ENCODE results near the gene BCL2A1.
A peak's percentile ranks its signal among the peaks of the same experiment; 100 is the strongest.

BCL2A1 gene

DNA sequence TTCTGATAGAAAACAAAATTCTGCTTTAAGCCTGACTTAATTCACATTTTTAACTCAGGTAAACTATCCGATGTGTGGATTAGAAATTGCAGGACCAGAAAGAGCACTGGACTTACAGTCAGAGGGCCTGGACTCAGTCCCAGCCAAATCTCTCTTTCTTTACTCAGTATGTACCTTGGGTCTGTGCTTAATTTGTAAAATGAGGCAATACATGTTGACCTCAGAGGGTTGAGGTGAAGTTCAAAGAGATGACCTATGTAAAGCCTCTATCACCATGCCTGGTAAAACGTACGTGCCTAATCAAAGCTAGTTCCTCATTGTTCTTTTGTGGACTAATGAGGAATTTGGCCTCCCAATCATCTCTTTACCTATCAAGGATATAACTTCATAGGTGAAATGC is 1.9 kb upstream of the BCL2A1 start:
- no peak overlapping the region for H3K27ac ChIP-seq (ENCODE audit: poor library complexity, severe bottlenecking)
- TF ChIP-seq, protein P1, sequence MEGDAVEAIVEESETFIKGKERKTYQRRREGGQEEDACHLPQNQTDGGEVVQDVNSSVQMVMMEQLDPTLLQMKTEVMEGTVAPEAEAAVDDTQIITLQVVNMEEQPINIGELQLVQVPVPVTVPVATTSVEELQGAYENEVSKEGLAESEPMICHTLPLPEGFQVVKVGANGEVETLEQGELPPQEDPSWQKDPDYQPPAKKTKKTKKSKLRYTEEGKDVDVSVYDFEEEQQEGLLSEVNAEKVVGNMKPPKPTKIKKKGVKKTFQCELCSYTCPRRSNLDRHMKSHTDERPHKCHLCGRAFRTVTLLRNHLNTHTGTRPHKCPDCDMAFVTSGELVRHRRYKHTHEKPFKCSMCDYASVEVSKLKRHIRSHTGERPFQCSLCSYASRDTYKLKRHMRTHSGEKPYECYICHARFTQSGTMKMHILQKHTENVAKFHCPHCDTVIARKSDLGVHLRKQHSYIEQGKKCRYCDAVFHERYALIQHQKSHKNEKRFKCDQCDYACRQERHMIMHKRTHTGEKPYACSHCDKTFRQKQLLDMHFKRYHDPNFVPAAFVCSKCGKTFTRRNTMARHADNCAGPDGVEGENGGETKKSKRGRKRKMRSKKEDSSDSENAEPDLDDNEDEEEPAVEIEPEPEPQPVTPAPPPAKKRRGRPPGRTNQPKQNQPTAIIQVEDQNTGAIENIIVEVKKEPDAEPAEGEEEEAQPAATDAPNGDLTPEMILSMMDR (IDR thresholded peaks at IDR 0.05; ENCODE audit: poor library complexity, severe bottlenecking) = no peak
- H3K4me3 ChIP-seq (ENCODE audit: severe bottlenecking) = no peak overlapping the region
- no peaks in the 10 kb centered on the region for H3K36me3 ChIP-seq (ENCODE audit: low read depth)
- ATAC-seq (ENCODE audit: low read depth) (no peak), DNase-seq (ENCODE audit: low spot score) (no peak)
- H3K27me3 ChIP-seq (ENCODE audit: insufficient read depth, poor library complexity, severe bottlenecking) = no peaks in the 10 kb centered on the region
- peaks cover 8% of the 10 kb centered on the region for H3K4me1 ChIP-seq (ENCODE audit: insufficient read depth, poor library complexity, severe bottlenecking)
- no peaks in the 10 kb centered on the region for H3K9me3 ChIP-seq (ENCODE audit: severe bottlenecking)

DNA sequence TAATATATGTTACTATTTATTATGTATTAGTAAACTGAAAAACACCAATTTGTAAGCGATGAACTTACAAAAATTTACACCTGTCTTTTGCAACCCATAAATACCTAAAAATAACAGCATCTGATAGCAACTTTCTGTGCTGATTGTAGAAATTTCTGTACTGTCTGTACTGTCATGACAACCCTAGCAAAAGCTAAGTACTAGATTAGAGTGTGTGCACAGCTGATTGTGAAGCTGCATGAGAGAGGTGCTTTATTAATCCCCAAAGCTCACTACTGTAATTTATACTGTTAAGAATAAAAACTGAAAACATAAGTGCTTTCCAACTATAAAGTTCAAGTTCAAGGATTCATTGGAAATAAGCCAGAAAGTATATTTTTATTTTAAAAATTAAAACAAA is 815 bp downstream of the BCL2A1 start:
- no peak overlapping the region for H3K4me3 ChIP-seq (ENCODE audit: severe bottlenecking)
- no peaks in the 10 kb centered on the region for H3K9me3 ChIP-seq (ENCODE audit: severe bottlenecking)
- TF ChIP-seq, protein P1 (IDR thresholded peaks at IDR 0.05; ENCODE audit: poor library complexity, severe bottlenecking) = no peak
- peaks cover 8% of the 10 kb centered on the region for H3K4me1 ChIP-seq (ENCODE audit: insufficient read depth, poor library complexity, severe bottlenecking)
- no peaks in the 10 kb centered on the region for H3K27me3 ChIP-seq (ENCODE audit: insufficient read depth, poor library complexity, severe bottlenecking)
- H3K27ac ChIP-seq (ENCODE audit: poor library complexity, severe bottlenecking) = peak overlapping the region; percentile 52
- DNase-seq (ENCODE audit: low spot score) (no peak), ATAC-seq (ENCODE audit: low read depth) (no peak)
- no peaks in the 10 kb centered on the region for H3K36me3 ChIP-seq (ENCODE audit: low read depth)

DNA sequence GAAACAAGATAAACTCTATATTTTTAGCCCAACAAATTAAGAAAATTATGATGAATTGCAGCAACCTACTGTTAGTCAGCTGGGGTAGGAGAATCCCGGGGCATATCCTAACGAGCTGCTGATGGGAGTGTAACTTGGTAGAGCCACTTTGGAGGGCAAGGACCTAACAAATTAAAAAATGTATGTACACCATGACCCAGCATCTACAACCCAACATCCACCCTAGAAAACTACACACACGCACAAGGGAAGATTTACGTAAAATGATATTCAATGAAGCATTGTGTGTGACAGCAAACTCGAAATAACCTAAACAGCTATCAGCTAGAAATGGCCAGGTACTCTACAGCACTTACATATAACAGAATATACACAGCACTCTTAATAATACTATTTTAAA is 1.9 kb downstream of the BCL2A1 start:
- Histone ChIP-seq H3K27ac (ENCODE audit: poor library complexity, severe bottlenecking) (no peak overlapping the region), H3K36me3 (ENCODE audit: low read depth) (no peaks in the 10 kb centered on the region), H3K27me3 (ENCODE audit: insufficient read depth, poor library complexity, severe bottlenecking) (no peaks in the 10 kb centered on the region), H3K9me3 (ENCODE audit: severe bottlenecking) (no peaks in the 10 kb centered on the region), H3K4me1 (ENCODE audit: insufficient read depth, poor library complexity, severe bottlenecking) (peaks cover 8% of the 10 kb centered on the region), H3K4me3 (ENCODE audit: severe bottlenecking) (no peak overlapping the region)
- no peak for DNase-seq (ENCODE audit: low spot score)
- ATAC-seq (ENCODE audit: low read depth) = no peak
- TF ChIP-seq, protein P1 (IDR thresholded peaks at IDR 0.05; ENCODE audit: poor library complexity, severe bottlenecking) = no peak

DNA sequence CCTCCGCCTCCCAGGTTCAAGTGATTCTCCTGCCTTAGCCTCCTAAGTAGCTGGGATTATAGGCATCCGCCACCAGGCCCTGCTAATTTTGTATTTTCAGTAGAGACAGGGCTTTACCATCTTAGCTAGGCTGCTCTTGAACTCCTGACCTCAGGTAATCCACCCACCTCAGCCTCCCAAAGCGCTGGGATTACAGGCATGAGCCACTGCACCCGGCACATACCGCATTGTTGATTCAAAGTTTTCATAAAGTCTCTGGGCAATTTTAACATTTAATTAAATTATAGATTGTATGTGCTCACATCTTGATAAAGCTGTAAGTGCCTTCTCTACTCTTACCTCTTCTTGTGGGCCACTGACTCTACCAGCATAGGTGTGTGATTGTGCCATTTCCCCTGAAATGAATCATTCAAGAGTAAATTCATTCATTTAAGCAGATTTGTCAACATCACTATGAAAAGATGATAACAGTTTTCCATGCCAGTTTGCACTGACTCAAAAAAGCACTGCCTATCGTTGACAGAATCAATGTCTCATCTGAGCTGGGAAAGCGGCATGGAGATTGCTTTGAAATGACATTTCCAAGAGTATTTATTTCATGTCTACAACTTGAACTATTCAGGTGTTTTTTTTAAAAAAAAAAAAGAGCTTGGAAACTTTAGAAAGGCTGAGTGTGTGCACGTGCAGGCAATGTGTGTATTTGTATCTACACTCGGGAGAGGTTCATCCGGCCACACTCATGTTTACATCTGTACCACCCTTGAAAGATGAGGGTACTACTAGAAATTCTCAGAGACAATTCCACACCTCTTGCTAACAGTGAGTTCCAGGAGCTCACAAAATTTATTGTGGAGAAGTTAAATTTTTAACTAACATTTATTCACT is 3.5 kb downstream of the BCL2A1 start:
- Histone ChIP-seq H3K4me3 (ENCODE audit: severe bottlenecking) (no peak overlapping the region), H3K9me3 (ENCODE audit: severe bottlenecking) (no peaks in the 10 kb centered on the region)

More for the DNA sequence above, 3.5 kb downstream of the BCL2A1 start:
- peaks cover 8% of the 10 kb centered on the region for H3K4me1 ChIP-seq (ENCODE audit: insufficient read depth, poor library complexity, severe bottlenecking)
- TF ChIP-seq, protein P1 (IDR thresholded peaks at IDR 0.05; ENCODE audit: poor library complexity, severe bottlenecking) = no peak
- DNase-seq (ENCODE audit: low spot score) = no peak
- no peaks in the 10 kb centered on the region for H3K36me3 ChIP-seq (ENCODE audit: low read depth)
- no peak for ATAC-seq (ENCODE audit: low read depth)
- no peaks in the 10 kb centered on the region for H3K27me3 ChIP-seq (ENCODE audit: insufficient read depth, poor library complexity, severe bottlenecking)
- no peak overlapping the region for H3K27ac ChIP-seq (ENCODE audit: poor library complexity, severe bottlenecking)
